MG63 (cell line): ENCODE measurements around the gene AGK. TPM values are rescaled to one million over a fixed set of nuclear protein-coding genes. Genes with fewer than 3 reads are reported as not detected.
"Not testable (repeated sequence)": the region's sequence is repeated elsewhere in the genome, so short reads cannot be mapped to it uniquely, and the experiment has no call there.

Source experiments
- DNase-seq: peaks from one replicate; pipeline ENCODE4 v3.0.0-alpha.2; 2020
- H3K27me3 ChIP-seq: fragments of 250-450 bp; sonication (Bioruptor Pico); 2 replicates; pipeline ENCODE4 v1.5.1; 2020; ENCODE audit warnings: mild to moderate bottlenecking, moderate library complexity
- H3K36me3 ChIP-seq: fragments of 250-450 bp; sonication (Bioruptor Pico); 2 replicates; pipeline ENCODE4 v1.5.1; 2020; ENCODE audit warnings: mild to moderate bottlenecking, moderate library complexity
- H3K4me3 ChIP-seq: fragments of 250-450 bp; sonication (Bioruptor Pico); 2 replicates; pipeline ENCODE4 v1.5.1; 2020; ENCODE audit warnings: mild to moderate bottlenecking, moderate library complexity
- H3K9me3 ChIP-seq: fragments of 250-450 bp; sonication (Bioruptor Pico); 2 replicates; pipeline ENCODE4 v1.5.1; 2020; ENCODE audit warnings: mild to moderate bottlenecking, moderate library complexity
- total RNA-seq: library from RNA; depleted of rRNA; stranded (reverse); fragments of >200 nt; shearing (Covaris generic); gene quantifications from 2 replicates; pipeline ENCODE4 v1.2.3, GENCODE V29; 2014; ENCODE audit warnings: low replicate concordance

Gene AGK
- total RNA-seq, 1 experiment from 2014 or later: 18.0 TPM

GRCh38 chr7:141544831-141545230 lies 6.4 kb upstream of the AGK start:
- Histone ChIP-seq H3K4me3 (no peak overlapping the region), H3K27me3 (no peaks in the 10 kb centered on the region), H3K9me3 (no peaks in the 10 kb centered on the region), H3K36me3 (no peaks in the 10 kb centered on the region)
- DNase-seq: no peak

DNA sequence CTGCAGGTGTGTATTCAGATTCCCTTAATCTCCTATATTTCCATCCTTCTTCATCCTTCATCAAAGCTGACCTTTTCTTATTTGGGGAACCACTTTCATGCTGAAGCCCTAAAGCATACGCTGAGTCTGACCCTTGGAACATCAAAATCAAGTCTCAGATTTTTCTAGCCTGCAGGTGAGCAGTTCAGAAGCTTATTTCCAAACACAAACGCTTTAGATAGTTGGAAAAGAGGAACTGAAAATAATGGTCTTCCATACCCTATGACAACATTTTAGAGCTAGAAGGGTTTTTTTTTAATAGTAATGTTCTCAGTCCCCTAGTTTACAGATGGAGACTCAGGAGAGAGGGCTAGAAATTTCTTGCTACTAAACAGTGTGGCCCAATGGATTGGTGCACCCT lies 1.6 kb upstream of the AGK start:
- H3K4me3 ChIP-seq: no peak overlapping the region

DNA sequence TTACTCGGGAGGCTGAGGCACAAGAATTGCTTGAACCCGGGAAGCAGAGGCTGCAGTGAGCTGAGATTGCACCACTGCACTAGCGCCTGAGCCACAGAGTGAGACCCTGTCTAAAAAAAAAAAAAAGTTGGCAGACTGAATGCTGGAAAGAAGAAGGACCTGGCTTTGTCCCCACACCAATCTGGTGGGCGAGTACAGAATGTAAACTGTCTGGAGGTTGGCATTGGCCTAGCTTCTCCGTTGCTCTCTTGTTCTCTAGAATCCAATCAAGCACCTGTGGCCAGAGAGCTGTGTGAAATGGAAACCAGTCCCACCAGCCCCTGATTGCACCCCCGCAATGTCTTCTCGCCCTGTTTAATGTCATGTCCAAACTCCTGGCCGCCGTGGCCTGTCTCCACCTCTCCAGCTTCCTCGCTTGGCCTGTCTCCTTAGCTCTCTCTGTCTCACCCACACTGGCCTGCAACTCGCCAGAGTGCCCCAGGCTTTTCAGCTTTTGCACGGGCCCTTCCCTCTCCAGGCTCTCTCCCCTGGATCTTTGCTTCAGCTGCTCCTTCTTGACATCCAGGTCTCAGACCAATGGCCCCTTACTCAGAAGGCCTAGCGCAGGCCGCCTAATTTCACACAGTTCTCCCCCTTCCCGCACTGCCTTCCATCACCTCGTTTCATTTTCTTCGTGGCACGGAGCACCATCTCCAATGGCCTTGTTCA lies 670 bp upstream of the AGK start:
- Histone ChIP-seq H3K27me3 (no peaks in the 10 kb centered on the region), H3K9me3 (no peaks in the 10 kb centered on the region), H3K4me3 (peak overlapping the region; percentile 65), H3K36me3 (no peaks in the 10 kb centered on the region)
- DNase-seq: peak; percentile 16

More for the DNA sequence above, 1.6 kb upstream of the AGK start:
- Histone ChIP-seq H3K27me3 (no peaks in the 10 kb centered on the region), H3K36me3 (no peaks in the 10 kb centered on the region), H3K9me3 (no peaks in the 10 kb centered on the region)
- no peak for DNase-seq

- DNase-seq: no peak
Measured at GRCh38 chr7:141551782-141552181, 572 bp downstream of the AGK start.

GRCh38 chr7:141557360-141557759 lies 6.2 kb downstream of the AGK start:
- H3K36me3 ChIP-seq: peaks cover 6% of the 10 kb centered on the region

More at GRCh38 chr7:141551782-141552181, 572 bp downstream of the AGK start:
- Histone ChIP-seq H3K4me3 (peak overlapping the region; percentile 65), H3K9me3 (no peaks in the 10 kb centered on the region), H3K36me3 (no peaks in the 10 kb centered on the region; the same call in 1 of the 2 replicates), H3K27me3 (no peaks in the 10 kb centered on the region)

GRCh38 chr7:141557831-141558531 lies 6.8 kb downstream of the AGK start:
- H3K9me3 ChIP-seq, H3K27me3 ChIP-seq, H3K4me3 ChIP-seq, H3K36me3 ChIP-seq: not testable (repeated sequence)
- peak; percentile 7 for DNase-seq

More at GRCh38 chr7:141557360-141557759, 6.2 kb downstream of the AGK start:
- no peak for DNase-seq
- no peak overlapping the region for H3K4me3 ChIP-seq
- no peaks in the 10 kb centered on the region for H3K27me3 ChIP-seq
- peaks cover 3% of the 10 kb centered on the region for H3K9me3 ChIP-seq

DNA sequence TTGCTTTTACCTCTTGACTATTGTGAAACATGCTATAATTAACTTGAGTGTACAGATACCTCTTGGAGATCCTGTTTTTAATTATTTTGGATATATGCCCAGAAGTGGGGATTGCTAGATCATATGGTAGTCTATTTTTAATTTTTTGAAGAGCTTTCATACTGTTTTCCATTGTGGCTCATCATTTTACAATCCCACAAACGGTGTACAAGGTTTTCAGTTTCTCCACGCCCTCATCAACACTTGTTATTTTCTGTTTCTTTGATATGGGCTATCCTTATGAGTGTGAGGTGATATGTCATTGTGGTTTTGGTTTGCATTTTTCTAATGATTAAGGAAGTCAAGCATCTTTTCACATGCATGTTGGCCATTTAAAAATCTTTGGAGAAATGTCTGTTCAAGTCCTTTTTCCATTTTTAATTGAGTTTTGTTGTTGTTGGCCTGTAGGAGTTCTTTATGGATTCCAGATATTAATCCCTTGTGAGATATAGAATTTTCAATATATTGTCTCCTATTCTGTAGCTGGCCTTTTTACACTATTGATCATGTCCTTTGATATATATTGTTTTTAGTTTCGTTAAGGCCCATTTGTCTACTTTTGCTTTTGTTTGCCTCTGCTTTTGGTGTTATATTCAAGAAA lies 7.5 kb downstream of the AGK start:
- Histone ChIP-seq H3K4me3 (no peak overlapping the region), H3K36me3 (peaks cover 6% of the 10 kb centered on the region), H3K9me3 (peaks cover 3% of the 10 kb centered on the region), H3K27me3 (no peaks in the 10 kb centered on the region)
- no peak for DNase-seq

GRCh38 chr7:141559961-141560360 lies 8.8 kb downstream of the AGK start:
- H3K4me3 ChIP-seq: no peak overlapping the region
- H3K9me3 ChIP-seq: peaks cover 3% of the 10 kb centered on the region
- H3K36me3 ChIP-seq: peaks cover 6% of the 10 kb centered on the region
- DNase-seq: no peak
- no peaks in the 10 kb centered on the region for H3K27me3 ChIP-seq

GRCh38 chr7:141562036-141562435 lies 10.8 kb downstream of the AGK start:
- DNase-seq: no peak
- peaks cover 6% of the 10 kb centered on the region for H3K36me3 ChIP-seq
- H3K9me3 ChIP-seq: peaks cover 3% of the 10 kb centered on the region
- no peaks in the 10 kb centered on the region for H3K27me3 ChIP-seq
- no peak overlapping the region for H3K4me3 ChIP-seq

- Histone ChIP-seq H3K27me3 (no peaks in the 10 kb centered on the region), H3K9me3 (peaks cover 3% of the 10 kb centered on the region), H3K36me3 (peaks cover 6% of the 10 kb centered on the region), H3K4me3 (no peak overlapping the region)
- DNase-seq: no peak
Measured at GRCh38 chr7:141562543-141562942, 11.3 kb downstream of the AGK start.

GRCh38 chr7:141562972-141563371 lies 11.8 kb downstream of the AGK start:
- H3K4me3 ChIP-seq: no peak overlapping the region
- H3K9me3 ChIP-seq: peaks cover 3% of the 10 kb centered on the region
- H3K27me3 ChIP-seq: no peaks in the 10 kb centered on the region
- peaks cover 6% of the 10 kb centered on the region for H3K36me3 ChIP-seq
- DNase-seq: no peak

- Histone ChIP-seq H3K36me3 (peaks cover 6% of the 10 kb centered on the region), H3K27me3 (no peaks in the 10 kb centered on the region), H3K9me3 (peaks cover 3% of the 10 kb centered on the region; the same call in 1 of the 2 replicates), H3K4me3 (no peak overlapping the region)
- DNase-seq: no peak
Measured at GRCh38 chr7:141563956-141564623, 12.9 kb downstream of the AGK start.

DNA sequence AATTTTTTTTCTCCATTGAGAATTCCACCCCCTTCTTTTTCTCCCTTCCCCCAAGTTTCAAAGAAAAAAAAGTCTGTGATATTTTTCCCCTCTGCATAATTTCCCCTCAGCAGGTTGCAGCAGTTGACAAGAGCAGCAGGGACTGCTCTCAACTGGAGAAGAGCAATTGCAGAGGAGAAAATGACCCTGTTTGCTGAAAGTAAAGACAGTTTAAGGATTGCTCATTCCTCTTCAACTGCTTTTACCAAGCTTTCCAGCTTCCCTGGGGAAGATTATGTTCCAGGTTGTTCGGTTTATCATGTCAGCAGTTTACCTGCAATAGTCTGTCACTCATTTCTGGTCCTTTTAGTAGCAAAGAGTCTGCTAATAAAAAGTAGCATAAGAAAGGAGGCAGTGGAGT lies 16.2 kb downstream of the AGK start:
- Histone ChIP-seq H3K9me3 (no peaks in the 10 kb centered on the region), H3K4me3 (no peak overlapping the region), H3K27me3 (no peaks in the 10 kb centered on the region), H3K36me3 (peaks cover 6% of the 10 kb centered on the region)
- DNase-seq: no peak

GRCh38 chr7:141568227-141568626 lies 17.0 kb downstream of the AGK start:
- Histone ChIP-seq H3K27me3 (no peaks in the 10 kb centered on the region), H3K4me3 (no peak overlapping the region), H3K36me3 (peaks cover 6% of the 10 kb centered on the region), H3K9me3 (no peaks in the 10 kb centered on the region)
- DNase-seq: no peak

GRCh38 chr7:141571059-141571458 lies 19.8 kb downstream of the AGK start:
- no peak for DNase-seq
- Histone ChIP-seq H3K27me3 (no peaks in the 10 kb centered on the region), H3K36me3 (peaks cover 9% of the 10 kb centered on the region)

GRCh38 chr7:141572175-141572574 lies 21.0 kb downstream of the AGK start:
- H3K36me3 ChIP-seq: peaks cover 11% of the 10 kb centered on the region
- no peaks in the 10 kb centered on the region for H3K27me3 ChIP-seq
- H3K4me3 ChIP-seq: no peak overlapping the region
- no peak for DNase-seq
- H3K9me3 ChIP-seq: no peaks in the 10 kb centered on the region

More at GRCh38 chr7:141571059-141571458, 19.8 kb downstream of the AGK start:
- Histone ChIP-seq H3K4me3 (no peak overlapping the region), H3K9me3 (no peaks in the 10 kb centered on the region)

DNA sequence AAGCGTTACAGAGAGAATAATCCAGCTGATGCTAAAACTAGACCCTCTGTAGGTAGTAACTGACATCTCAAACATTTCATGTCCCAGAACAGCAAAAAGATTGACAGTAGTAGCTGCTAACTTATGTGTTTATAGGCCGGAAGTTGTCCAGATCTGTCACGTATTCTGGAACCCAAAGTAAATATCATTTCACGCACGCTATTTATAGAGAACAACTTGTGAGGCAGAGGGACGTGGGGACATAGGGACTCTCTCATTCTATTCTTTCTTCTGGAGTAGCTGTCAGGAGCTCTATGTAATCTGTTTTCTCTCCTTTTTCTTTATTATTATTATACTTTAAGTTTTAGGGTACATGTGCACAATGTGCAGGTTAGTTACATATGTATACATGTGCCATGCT lies 22.3 kb downstream of the AGK start:
- H3K4me3 ChIP-seq: no peak overlapping the region

More for the DNA sequence above, 22.3 kb downstream of the AGK start:
- DNase-seq: no peak
- Histone ChIP-seq H3K36me3 (peaks cover 11% of the 10 kb centered on the region), H3K9me3 (no peaks in the 10 kb centered on the region), H3K27me3 (no peaks in the 10 kb centered on the region)
